H9 (cell line): ENCODE measurements around the gene RBP2. TPM values are rescaled to one million over a fixed set of nuclear protein-coding genes. Genes with fewer than 3 reads are reported as not detected.

Experiments
- DNase-seq: peaks from one replicate; pipeline ENCODE4 v3.0.0-alpha.2; 2017
- H2AFZ ChIP-seq: one replicate; pipeline ENCODE4 v1.6.1; 2013; ENCODE audit warnings: mild to moderate bottlenecking, low read length, control low read depth, moderate library complexity
- H2AK5ac ChIP-seq: 2 replicates; pipeline ENCODE4 v1.6.1; 2013; ENCODE audit warnings: low read length, control low read depth, mixed read lengths; ENCODE audit not compliant: insufficient read length
- H2BK120ac ChIP-seq: one replicate; pipeline ENCODE4 v1.6.1; 2013; ENCODE audit warnings: low read depth, mild to moderate bottlenecking, low read length, control low read depth, inconsistent platforms; ENCODE audit not compliant: poor library complexity, severe bottlenecking
- H2BK12ac ChIP-seq: 2 replicates; pipeline ENCODE4 v1.6.1; 2013; ENCODE audit warnings: low read length, control low read depth, mixed read lengths, low read depth; ENCODE audit not compliant: insufficient read length
- H2BK15ac ChIP-seq: 2 replicates; pipeline ENCODE4 v1.6.1; 2013; ENCODE audit warnings: low read depth, low read length, control low read depth
- H2BK20ac ChIP-seq: one replicate; pipeline ENCODE4 v1.6.1; 2013; ENCODE audit warnings: low read depth, mild to moderate bottlenecking, low read length, control low read depth, inconsistent platforms; ENCODE audit not compliant: poor library complexity, severe bottlenecking
- H2BK5ac ChIP-seq: 2 replicates; pipeline ENCODE4 v1.6.1; 2013; ENCODE audit warnings: low read length, control low read depth, mixed read lengths; ENCODE audit not compliant: insufficient read length
- H3K14ac ChIP-seq: 2 replicates; pipeline ENCODE4 v1.6.1; 2013; ENCODE audit warnings: low read length, control low read depth; ENCODE audit not compliant: insufficient read depth
- H3K18ac ChIP-seq: 2 replicates; pipeline ENCODE4 v1.6.1; 2013; ENCODE audit warnings: low read depth, mild to moderate bottlenecking, mixed read lengths, low read length, control low read depth; ENCODE audit not compliant: insufficient read length
- H3K23ac ChIP-seq: 2 replicates; pipeline ENCODE4 v1.6.1; 2013; ENCODE audit warnings: low read length, control low read depth, mixed read lengths, low read depth; ENCODE audit not compliant: insufficient read length
- H3K23me2 ChIP-seq: 2 replicates; pipeline ENCODE4 v1.6.1; 2013; ENCODE audit warnings: low read depth, mild to moderate bottlenecking, mixed read lengths, low read length, control low read depth; ENCODE audit not compliant: insufficient read length, poor library complexity, severe bottlenecking
- H3K27ac ChIP-seq: 2 replicates; pipeline ENCODE4 v1.5.1; 2013; ENCODE audit warnings: low read length, control low read depth, mixed read lengths, low read depth; ENCODE audit not compliant: insufficient read length
- H3K27me3 ChIP-seq: 2 replicates; pipeline ENCODE4 v1.6.1; 2013; ENCODE audit warnings: low read length, control low read depth, inconsistent platforms; ENCODE audit not compliant: insufficient read depth
- H3K4ac ChIP-seq: 2 replicates; pipeline ENCODE4 v1.6.1; 2013; ENCODE audit warnings: low read depth, mild to moderate bottlenecking, control low read depth, inconsistent platforms, low read length, moderate library complexity
- H3K4me1 ChIP-seq: 2 replicates; pipeline ENCODE4 v1.6.1; 2013; ENCODE audit warnings: low read length, control low read depth, inconsistent platforms; ENCODE audit not compliant: insufficient read depth
- H3K4me2 ChIP-seq: 2 replicates; pipeline ENCODE4 v1.6.1; 2013; ENCODE audit warnings: low read length, control low read depth, mixed read lengths; ENCODE audit not compliant: insufficient read length, insufficient read depth
- H3K56ac ChIP-seq: 2 replicates; pipeline ENCODE4 v1.6.1; 2013; ENCODE audit warnings: low read depth, mild to moderate bottlenecking, mixed read lengths, low read length, control low read depth; ENCODE audit not compliant: insufficient read length
- H3K79me1 ChIP-seq: 2 replicates; pipeline ENCODE4 v1.6.1; 2013; ENCODE audit warnings: low read depth, mild to moderate bottlenecking, moderate library complexity, low read length, control low read depth, inconsistent platforms; ENCODE audit not compliant: insufficient read depth, poor library complexity, severe bottlenecking
- H3K79me2 ChIP-seq: 2 replicates; pipeline ENCODE4 v1.6.1; 2013; ENCODE audit warnings: low read length, control low read depth, inconsistent platforms; ENCODE audit not compliant: insufficient read depth
- H3K9ac ChIP-seq: 2 replicates; pipeline ENCODE4 v1.6.1; 2013; ENCODE audit warnings: low read length, control low read depth, mixed read lengths; ENCODE audit not compliant: insufficient read length; ENCODE audit errors: extremely low read depth
- H3K9me3 ChIP-seq: one replicate; pipeline ENCODE4 v1.6.1; 2013; ENCODE audit warnings: low read depth, low read length, inconsistent platforms; ENCODE audit not compliant: control insufficient read depth
- H3T11ph ChIP-seq: one replicate; pipeline ENCODE4 v1.6.1; 2013; ENCODE audit warnings: mild to moderate bottlenecking, low read length, control low read depth, inconsistent platforms
- H4K20me1 ChIP-seq: one replicate; pipeline ENCODE4 v1.6.1; 2013; ENCODE audit not compliant: control insufficient read depth, insufficient read length, insufficient read depth
- H4K5ac ChIP-seq: 2 replicates; pipeline ENCODE4 v1.6.1; 2013; ENCODE audit warnings: low read depth, mild to moderate bottlenecking, mixed read lengths, low read length, control low read depth; ENCODE audit not compliant: insufficient read length
- H4K8ac ChIP-seq: replicated peaks from 2 replicates; pipeline ENCODE4 v1.6.1; 2013; ENCODE audit warnings: low read length, control low read depth, mixed read lengths, low read depth; ENCODE audit not compliant: insufficient read length
- H4K91ac ChIP-seq: 2 replicates; pipeline ENCODE4 v1.6.1; 2013; ENCODE audit warnings: low read depth, mild to moderate bottlenecking, moderate library complexity, mixed read lengths, low read length, control low read depth; ENCODE audit not compliant: insufficient read length
- H3K27ac Mint-ChIP-seq, 3 experiments: 2 replicates in 2 of 3; 3 replicates in 1 of 3; pipeline ENCODE4 v1.8.0; 2020 to 2021; ENCODE audit warnings: mixed read lengths in 3 of 3, mild to moderate bottlenecking in 1 of 3, moderate library complexity in 1 of 3
- H3K27me3 Mint-ChIP-seq: 2 replicates; pipeline ENCODE4 v1.8.0; 2021; ENCODE audit warnings: low read depth, mild to moderate bottlenecking, moderate library complexity, mixed read lengths
- H3K36me3 Mint-ChIP-seq, 3 experiments: 2 replicates in 2 of 3; 3 replicates in 1 of 3; pipeline ENCODE4 v1.8.0; 2020 to 2021; ENCODE audit warnings: low read depth in 3 of 3, mixed read lengths in 3 of 3; ENCODE audit not compliant: insufficient read depth in 1 of 3
- H3K4me1 Mint-ChIP-seq, 2 experiments: 2 replicates each; pipeline ENCODE4 v1.8.0; 2020; ENCODE audit warnings: mixed read lengths in 2 of 2
- H3K4me3 Mint-ChIP-seq, 2 experiments: 2 replicates in 1 of 2; 3 replicates in 1 of 2; pipeline ENCODE4 v1.8.0; 2020 to 2021; ENCODE audit warnings: mild to moderate bottlenecking in 2 of 2, mixed read lengths in 2 of 2, moderate library complexity in 1 of 2
- H3K9me3 Mint-ChIP-seq, 2 experiments: 2 replicates in 1 of 2; 3 replicates in 1 of 2; pipeline ENCODE4 v1.8.0; 2020; ENCODE audit warnings: mild to moderate bottlenecking in 2 of 2, mixed read lengths in 2 of 2, moderate library complexity in 1 of 2
- WGBS: extraction: QIAGEN DNeasy Blood & Tissue Kit; methylation state at CpG from one replicate; pipeline ENCODE4 v1.1.7; 2013; ENCODE audit warnings: missing lambda C conversion rate, low lambda C conversion rate, mixed read lengths; ENCODE audit not compliant: insufficient read length; ENCODE audit errors: extremely low coverage; 5-methylcytosine and 5-hydroxymethylcytosine counted together
- total RNA-seq: library from RNA; stranded (reverse); gene quantifications from 2 replicates; pipeline ENCODE4 v1.2.1, GENCODE V29; 2021
- TF ChIP-seq, protein P1 (sequence below): fragments of 200-600 bp; sonication (generic); conservative IDR thresholded peaks from 3 replicates; pipeline ENCODE4 v1.8.0; 2021; ENCODE audit warnings: antibody characterized with exemption, mild to moderate bottlenecking

The RBP2 gene
- total RNA-seq, 1 experiment from 2014 or later: not detected

DNA sequence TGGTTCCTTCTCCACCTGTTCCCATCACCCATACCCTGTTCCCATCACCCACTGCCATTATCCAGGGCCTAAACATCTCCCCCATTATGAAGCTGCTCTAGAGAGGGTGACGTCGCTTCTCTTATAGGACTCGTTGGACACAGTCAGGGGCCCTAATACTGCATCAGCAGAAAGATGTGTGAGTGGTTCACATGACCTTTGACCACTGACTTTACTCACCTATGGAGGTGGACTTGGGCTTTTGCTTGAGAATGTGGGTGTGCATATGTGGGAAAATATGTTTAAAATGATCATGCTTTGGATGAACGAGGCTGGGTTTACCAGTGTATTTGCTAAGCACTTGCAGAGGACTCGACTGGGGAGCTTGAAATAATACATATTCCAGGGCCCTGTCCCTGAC, 26.8 kb downstream of the RBP2 start:
- H3K4me3 Mint-ChIP-seq: no peak overlapping the region
- no peak overlapping the region for H4K8ac ChIP-seq

More for the DNA sequence above, 26.8 kb downstream of the RBP2 start:
- Histone ChIP-seq H4K20me1 (no peaks in the 10 kb centered on the region), H3K23ac (no peak overlapping the region), H3K9me3 (no peaks in the 10 kb centered on the region), H3K4ac (no peak overlapping the region), H4K91ac (no peak overlapping the region), H3K4me2 (no peak overlapping the region), H2AK5ac (no peak overlapping the region), H3K79me1 (no peaks in the 10 kb centered on the region), H2AFZ (no peak overlapping the region), H3T11ph (no peak overlapping the region), H3K9ac (no peak overlapping the region), H3K14ac (no peak overlapping the region), H2BK12ac (no peak overlapping the region), H2BK15ac (no peak overlapping the region), H3K27ac (no peak overlapping the region), H4K5ac (no peak overlapping the region), H3K18ac (no peak overlapping the region), H2BK120ac (no peak overlapping the region), H2BK5ac (no peak overlapping the region), H3K56ac (no peak overlapping the region), H3K4me1 (peaks cover 10% of the 10 kb centered on the region), H3K79me2 (no peaks in the 10 kb centered on the region), H2BK20ac (no peak overlapping the region), H3K23me2 (no peaks in the 10 kb centered on the region), H3K27me3 (no peaks in the 10 kb centered on the region)
- Mint-ChIP-seq H3K36me3 (no peaks in the 10 kb centered on the region), H3K27ac (no peak overlapping the region), H3K4me1 (peaks cover 4 to 6% of the 10 kb centered on the region in 2 experiments; a peak in 2 of 4 replicates), H3K9me3 (no peaks in the 10 kb centered on the region), H3K27me3 (no peaks in the 10 kb centered on the region)
- DNase-seq: no peak
- TF ChIP-seq, protein P1, sequence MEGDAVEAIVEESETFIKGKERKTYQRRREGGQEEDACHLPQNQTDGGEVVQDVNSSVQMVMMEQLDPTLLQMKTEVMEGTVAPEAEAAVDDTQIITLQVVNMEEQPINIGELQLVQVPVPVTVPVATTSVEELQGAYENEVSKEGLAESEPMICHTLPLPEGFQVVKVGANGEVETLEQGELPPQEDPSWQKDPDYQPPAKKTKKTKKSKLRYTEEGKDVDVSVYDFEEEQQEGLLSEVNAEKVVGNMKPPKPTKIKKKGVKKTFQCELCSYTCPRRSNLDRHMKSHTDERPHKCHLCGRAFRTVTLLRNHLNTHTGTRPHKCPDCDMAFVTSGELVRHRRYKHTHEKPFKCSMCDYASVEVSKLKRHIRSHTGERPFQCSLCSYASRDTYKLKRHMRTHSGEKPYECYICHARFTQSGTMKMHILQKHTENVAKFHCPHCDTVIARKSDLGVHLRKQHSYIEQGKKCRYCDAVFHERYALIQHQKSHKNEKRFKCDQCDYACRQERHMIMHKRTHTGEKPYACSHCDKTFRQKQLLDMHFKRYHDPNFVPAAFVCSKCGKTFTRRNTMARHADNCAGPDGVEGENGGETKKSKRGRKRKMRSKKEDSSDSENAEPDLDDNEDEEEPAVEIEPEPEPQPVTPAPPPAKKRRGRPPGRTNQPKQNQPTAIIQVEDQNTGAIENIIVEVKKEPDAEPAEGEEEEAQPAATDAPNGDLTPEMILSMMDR: no peak
- WGBS: no CpG with 5 or more reads among the region's 5 CpGs
